GM18499 (cell line): ENCODE measurements around the gene EME2.

ENCODE experiments used
- ATAC-seq: cut with Tn5 transposase; IDR thresholded peaks from one replicate; pipeline ENCODE4 v1.9.1; 2021; ENCODE audit warnings: moderate number of reproducible peaks; ENCODE audit not compliant: insufficient read depth, unreplicated experiment

The EME2 gene

DNA sequence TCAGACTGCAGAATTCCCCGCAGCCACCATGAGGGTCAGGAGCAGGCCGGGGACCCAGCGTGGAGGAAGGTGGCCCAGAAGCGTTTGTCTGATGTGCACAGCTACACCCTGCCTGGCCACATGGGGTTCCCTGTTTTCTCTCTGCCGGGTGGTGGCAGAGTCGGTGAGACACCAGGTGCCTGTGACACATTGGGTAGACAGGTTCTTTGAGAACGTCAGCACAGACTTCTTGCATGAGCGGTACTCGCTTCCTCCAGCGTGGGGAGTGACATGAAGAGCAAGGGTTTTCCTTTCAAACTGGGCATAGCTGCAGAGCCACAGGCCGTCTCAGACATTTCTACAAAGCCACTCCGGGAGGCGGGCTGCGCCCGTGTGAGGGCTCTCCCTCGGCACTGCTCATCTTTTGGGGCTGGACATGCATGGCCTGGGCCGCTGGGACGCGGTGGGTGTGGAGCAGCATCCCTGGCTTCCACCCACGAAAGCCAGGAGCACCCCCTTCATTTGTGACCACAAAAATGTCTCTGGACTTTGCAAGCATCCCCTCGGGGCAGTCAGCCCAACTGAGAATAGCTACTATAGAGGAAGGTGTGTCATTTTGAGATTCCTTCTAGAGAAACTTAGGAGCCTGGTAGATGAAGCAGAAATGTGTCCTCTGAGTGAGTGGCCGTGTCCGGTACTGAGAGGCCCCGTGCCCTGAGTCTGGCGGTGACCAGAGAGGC is 27.3 kb upstream of the EME2 start:
- no peak for ATAC-seq

DNA sequence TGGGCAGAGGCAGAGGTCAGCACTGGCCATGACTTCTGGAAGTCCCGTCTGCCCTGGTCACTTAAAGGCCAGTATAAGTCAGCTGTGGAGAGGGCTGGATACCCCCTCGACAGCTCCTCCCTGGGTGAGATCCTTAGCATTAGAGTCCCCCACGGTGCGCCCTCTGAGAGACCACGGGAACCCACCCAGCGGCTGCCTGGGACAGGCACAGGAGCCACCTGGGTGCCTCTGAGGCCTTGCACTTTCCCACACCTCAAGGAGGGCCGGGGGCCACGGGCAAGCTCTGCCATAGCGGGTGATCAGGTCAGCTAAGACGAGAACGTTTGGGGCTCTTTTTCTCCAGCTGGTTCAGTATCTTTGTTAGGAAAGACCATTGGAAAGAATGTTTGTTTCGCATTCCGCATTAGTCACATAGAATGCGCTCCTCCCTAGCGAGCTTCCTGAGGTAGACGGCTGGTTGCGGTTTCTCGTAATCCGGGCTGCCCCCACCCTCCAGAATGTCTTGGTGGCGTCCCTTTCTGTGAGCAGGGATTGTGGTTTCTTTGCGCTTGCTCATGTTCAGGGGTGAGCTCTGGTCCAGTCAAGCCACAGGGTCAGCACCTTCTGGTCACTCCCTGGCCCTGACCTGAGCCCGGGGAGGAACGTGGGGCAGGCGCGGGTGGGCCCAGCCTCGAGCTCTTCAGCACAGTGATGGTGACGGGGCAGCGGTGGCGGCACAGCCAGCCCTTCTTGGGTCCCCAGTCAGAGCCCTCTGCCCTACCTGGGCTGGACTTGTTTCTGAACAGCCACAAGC is 26.5 kb upstream of the EME2 start:
- no peak for ATAC-seq

DNA sequence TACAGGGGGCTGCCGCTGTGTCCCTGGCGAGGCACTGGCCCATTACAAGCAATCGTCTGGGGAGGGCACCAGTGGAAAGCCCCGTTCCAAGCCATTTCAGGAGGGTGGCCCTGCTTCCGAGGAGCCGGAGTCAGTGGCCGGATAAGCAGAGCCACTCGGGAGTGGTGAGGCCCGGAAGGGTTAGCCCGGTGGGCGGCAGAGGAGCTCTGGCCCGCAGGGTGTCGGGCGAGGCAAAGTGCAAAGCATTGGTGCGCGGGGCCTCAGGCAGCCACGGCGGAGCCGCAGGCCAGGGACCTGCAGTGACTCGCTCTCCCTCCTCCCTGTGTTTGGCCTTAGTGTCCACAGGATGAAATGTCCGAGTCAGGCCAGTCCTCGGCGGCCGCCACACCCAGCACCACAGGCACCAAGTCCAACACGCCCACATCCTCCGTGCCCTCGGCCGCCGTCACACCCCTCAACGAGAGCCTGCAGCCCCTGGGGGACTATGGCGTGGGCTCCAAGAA is 25.9 kb upstream of the EME2 start:
- ATAC-seq, result no peak

DNA sequence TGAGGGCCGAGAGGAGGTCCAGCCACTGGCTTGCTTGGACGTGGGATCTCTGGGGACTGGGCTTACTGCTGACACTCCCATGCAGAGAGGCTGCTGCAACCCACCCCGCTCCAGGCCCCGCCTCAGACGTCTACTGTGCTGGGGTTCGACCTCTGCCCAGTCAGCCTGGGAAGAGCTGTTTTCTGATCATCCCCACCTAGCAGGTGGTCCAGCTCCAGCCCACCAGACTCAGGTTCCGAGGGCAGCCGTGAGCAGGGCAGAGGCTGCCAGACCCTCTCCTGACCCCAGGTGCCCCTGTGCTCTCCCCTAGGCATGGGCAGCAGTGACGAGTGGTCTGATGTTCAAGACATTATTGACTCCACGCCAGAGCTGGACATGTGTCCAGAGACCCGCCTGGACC is 24.7 kb upstream of the EME2 start:
- ATAC-seq, result no peak

DNA sequence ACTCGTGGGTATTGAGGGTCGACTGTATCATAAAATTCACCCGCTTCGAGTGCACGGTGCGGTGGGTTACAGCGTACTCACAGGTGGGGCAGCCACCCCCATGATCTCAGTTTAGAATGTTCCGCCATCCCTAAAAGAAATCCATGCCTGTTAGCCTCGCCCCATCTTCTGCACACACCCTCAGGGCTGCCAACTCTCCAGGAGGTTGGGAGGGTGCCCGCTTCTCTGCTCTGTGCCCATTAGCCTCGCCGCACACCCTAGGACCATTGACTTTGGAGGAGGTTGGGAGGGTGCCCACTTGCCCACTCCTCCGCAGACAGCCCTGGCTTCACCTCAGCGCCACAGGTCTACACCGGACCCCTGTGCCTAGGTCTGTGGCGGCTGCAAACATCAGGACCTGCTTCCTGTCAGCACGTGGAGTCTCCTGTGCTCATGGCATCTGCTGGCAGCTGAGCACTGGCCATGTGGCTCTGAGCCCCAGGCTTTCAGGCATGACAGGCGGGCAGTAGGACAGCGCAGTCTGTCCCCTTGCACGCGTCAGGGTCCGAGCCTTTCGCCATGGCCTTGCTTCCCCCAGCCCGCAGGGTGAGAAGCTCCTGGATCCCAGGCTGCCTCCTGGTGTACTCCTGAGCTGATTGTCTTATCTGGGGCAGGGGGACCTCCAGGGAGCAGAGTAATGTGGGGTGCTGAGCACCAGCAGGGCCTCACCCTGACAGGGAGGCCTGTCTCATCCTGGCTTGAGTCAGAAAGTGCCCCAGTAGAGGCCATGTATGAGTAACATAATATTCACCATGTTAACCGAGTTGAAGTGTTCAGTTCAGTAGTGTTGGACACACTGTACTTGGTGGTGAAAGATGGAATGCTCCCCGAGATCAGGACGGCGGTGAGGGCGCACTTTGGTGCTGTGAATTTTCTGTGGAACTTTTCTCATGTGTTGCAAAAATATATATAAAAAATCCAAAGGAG is 23.2 kb upstream of the EME2 start:
- ATAC-seq, result no peak

DNA sequence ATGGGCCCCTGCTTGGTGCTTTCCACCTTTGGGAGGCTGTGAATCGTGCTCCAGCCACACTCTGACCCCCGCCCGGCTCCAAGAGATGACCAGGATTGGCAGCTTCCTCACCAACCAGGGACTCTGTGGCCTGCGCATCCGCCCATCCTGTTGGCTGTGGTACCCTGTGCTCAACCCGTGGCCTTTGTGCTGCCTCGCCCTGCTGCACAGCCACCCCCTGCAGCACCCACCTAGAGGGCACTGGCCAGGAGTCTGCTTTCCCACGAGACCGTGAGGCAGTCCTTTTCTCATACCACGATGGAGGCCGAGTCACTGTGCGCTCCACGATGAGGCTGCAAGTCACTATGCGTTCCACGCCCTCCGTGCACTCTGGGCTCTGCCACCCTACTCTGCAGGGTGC is 20.7 kb upstream of the EME2 start:
- ATAC-seq, result no peak

DNA sequence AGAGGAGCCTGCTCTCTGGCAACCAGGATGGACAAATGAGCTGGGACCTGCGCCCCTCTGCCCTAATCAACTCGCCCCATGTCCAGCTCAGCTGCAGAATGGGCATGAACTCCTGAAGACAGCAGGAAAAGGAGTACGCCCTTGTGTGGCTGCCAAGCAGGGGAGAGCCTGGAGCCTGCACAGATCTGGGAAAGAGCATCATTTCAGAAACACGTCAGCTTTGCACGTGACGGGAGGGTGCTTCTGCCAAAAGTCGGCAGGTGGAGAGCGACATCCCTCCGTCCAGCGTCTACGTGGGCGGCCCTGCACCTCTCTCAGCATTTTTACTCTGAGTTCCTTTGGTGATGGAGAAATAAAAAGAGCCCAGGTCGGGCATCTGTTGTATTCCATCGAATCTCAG is 19.8 kb upstream of the EME2 start:
- no peak for ATAC-seq

DNA sequence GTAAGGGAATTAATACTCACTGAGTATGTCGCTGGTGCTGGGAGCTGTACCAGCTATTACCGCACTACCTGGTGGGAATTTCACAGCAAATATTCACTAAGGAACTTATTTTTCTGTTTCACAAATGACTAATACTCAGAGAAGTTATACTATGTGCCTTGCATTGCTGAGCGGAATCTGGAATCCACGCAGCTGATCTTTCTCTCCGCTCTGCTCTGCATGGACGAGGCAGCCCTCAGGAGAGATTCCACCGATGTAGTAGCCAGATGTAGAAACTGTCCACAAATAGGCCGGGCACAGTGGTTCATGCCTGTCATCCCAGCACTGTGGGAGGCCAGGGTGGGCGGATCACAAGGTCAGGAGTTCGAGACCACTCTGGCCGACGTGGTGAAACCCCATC is 18.4 kb upstream of the EME2 start:
- ATAC-seq, result no peak

DNA sequence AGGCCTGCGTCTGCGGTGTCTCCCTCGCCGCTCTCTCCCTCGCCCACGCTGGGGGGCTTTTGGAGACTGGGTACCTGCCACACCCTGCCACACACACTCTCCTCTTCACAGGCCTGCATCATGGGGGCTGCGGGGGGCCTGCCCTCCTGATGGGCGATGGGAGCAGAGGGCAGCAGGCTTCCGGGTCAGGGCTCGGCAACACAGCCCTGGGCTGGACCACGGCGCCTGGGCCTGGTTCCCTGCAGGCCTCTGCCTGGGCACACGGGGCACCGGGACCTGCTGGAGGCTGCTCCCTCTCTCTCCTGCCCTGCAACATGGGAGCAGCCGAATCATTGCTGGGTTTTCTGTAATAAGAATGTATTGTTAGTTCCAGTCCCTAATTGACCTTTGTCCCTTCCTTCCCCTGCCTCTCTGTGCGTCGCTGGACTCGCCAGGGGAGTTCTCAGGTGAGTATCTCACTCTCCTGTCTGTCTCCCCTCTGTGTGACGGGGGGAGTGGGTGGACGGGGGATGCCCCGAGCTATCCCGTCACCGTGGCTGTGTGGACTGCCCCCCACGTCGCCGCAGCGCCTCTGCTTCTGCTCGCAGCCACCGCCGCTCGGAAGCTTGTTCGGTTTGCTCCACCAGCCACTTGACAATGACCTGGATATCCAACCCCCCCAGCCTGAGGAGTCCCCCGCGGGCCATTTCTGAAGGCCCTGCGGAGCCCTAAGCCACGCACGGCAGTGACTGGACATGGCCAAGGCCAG is 14.7 kb upstream of the EME2 start:
- no peak for ATAC-seq

DNA sequence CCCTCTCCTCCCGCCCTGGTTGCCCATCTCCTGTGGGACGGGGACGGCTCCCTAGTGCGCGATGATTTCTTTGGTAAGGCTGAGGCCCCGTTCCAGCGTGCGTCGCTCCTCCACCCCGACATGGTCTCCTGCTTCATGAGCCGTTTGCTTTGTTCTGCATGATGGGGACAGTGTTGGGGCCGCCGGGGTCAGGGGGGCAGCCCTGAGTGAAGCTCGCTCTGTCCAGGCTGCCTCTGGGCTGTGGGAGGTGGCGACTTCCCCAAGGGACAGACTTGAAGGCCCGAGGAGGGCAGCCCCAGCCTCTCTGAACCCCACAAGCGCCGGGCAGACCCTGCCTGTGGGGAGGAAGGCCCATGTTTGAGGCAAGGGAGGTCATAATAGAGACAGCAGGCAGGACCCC is 13.7 kb upstream of the EME2 start:
- no peak for ATAC-seq

DNA sequence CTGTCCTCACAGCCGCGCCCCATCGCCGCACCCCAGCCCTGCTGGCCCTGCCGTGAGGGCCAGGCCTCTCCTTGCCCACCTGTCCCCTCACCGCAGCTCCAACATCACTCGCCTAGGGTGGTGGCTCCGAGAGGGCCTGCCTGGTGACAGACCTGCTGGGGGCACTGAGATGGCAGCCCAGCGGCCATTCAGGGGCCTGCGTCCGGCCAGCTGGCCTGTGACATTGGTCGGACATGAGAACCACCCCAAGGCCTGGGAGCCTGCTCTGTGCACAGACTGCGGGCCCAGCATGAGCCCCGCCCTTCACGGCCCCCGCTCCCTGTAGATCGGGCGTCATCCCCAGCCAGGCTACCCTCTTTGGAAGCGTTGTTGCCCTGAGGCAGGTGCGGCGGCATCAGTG is 13.1 kb upstream of the EME2 start:
- no peak for ATAC-seq

DNA sequence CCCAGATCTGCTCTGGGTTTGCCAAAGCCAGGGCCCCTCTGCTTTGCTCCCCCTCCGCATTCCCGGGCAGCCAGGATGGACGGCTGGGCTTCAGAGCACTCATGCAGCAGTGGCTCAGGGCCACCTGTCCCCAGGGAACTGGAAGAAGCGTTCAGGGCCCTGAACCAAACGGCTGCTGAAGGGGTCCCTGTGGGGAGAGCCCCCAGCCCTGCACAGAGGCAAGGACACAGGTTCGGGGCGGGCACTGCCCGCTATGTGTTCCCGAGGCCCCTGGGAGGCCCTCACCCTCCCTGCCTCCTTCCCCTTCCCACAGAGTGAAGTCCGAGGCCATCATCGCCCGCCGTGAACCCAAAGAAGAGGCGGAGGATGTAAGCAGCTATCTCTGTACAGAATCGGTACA is 11.7 kb upstream of the EME2 start:
- no peak for ATAC-seq

DNA sequence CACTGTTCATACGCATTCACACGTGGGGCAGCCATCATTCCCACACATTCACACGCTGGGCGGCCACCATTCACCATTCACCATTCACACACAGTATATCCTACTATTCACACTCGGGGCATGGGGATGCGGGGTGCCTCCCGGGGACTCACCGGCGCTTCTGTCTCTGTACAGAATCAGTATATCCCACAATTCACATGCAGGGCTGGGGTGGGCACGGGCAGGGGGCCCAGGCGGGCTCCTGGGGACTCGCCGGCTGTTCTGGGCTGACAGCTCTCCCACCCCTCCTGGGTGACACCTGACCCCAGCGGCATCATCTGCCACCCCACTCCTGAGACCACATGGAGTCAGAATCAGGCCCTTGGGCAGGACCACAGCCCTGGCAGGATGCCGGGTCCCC is 10.9 kb upstream of the EME2 start:
- ATAC-seq, result no peak

DNA sequence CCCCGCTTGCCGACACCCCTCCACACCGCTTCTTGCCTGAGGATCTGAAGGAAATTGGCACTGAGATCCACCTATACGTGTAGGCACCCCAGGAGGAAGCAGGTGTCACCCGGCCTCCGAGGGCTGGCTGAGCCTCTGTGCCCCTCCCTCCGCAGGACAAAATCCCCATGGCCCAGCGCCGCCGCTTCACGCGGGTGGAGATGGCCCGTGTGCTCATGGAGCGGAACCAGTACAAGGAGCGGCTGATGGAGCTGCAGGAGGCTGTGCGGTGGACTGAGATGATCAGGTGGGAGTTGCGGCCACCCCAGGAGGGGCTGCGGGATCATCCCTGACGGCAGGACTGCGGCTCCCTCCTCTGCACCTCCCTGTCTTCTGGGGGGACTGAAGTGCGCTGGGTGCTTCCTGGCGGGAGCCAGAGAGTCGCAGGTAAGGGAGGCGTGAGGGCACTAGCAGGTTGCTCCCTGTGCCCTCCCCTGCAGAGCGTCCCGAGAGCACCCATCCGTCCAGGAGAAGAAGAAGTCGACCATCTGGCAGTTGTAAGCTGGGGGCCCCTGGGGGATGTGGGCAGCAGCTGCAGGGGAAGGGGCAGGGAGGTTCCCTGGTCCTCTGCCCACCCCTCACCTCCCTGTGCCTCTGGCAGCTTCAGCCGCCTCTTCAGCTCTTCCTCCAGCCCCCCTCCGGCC is 10.3 kb upstream of the EME2 start:
- ATAC-seq, result no peak

DNA sequence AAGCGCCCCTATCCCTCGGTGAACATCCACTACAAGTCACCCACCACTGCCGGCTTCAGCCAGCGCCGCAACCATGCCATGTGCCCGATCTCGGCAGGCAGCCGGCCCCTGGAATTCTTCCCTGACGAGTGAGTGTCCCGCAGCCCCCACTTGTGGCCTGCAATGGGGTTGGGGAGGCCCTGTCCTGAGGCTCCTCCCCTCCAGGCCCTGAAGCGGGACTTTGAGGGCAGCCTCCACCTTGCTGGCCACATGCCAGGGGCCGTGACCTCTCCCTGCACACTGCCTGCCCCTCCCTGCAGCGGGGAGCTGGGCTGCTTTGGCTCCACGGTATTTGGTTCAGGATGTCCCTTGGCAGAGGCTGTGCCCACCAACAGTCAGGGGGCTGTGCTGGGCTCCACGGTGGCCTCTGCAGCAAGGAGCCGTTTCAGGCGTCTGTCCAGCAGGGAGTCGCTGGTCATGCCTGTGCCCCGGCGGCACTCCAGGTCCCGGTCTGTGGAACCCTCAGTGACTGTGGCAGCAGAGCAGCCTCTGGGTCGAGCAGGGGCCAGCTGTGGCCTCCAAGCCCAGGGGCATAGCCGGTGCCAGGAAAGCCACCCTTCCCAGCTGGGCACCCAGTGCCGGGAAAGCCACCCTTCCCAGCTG is 9.6 kb upstream of the EME2 start:
- ATAC-seq, result no peak

DNA sequence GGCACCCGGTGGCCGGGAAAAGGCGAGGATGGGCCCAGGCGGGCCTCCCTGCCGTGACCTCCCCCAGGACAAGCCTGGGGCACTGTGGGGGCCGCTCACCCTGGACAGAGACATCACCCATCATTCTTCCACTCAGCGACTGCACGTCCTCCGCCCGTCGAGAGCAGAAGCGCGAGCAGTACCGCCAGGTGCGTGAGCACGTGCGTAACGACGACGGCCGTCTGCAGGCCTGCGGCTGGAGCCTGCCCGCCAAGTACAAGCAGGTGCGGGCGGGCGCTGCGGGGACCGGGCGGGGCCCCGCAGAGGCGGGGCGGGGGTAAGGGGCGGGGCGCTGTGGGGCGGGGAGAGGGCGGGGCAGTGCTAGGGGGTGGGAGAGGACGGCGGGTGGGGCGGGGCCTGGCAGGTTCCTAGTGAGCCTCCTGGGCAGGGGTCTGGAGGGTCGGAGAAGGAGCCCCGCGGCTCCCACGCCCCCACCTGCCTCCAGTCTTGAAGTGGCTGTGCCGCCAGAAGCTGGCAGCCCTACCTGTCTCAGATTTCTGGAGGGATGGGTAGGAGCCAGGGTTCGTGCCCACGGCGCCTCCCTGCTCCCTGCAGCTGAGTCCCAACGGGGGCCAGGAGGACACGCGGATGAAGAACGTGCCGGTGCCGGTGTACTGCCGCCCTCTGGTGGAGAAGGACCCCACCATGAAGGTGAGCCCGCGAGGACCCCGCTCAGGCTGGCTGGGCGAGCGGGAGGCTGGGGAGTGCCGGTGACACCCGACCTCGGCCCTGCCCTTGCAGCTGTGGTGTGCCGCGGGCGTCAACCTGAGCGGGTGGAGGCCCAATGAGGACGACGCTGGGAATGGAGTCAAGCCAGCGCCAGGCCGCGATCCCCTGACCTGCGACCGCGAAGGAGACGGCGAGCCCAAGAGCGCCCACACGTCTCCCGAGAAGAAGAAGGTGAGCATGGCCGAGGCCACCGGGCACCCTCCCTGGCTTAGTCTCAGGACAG is 8.8 kb upstream of the EME2 start:
- ATAC-seq, result no peak

DNA sequence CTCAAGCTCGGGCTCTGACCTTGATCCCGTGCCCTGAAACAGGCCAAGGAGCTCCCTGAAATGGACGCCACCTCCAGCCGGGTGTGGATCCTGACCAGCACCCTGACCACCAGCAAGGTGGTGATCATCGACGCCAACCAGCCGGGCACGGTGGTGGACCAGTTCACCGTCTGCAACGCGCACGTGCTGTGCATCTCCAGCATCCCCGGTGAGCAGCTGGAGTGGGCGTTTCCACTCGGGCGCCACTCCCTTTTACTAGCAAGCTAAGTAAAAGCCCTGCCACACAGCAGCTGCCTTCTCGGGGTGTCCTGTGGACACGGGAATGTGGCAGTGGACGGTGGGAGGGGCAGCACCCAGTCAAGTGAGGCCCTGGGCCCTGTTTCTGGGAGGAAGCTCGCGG is 7.6 kb upstream of the EME2 start:
- ATAC-seq, result no peak

DNA sequence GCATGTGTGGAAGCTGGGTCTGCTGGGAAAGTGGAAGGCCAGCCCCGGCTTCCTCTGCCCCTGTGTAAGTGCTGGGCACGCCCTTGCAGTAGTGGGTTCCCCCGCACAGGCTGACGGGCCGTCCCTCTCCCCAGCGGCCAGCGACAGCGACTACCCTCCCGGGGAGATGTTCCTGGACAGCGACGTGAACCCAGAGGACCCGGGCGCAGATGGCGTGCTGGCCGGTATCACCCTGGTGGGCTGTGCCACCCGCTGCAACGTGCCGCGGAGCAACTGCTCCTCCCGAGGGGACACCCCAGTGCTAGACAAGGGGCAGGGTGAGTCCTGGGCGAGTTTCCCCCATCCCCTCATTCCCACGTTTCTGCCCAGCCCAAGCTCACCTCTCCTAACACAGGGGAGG is 6.8 kb upstream of the EME2 start:
- no peak for ATAC-seq
